ENCODE results near the gene MRPL23.

MRPL23 gene

DNA sequence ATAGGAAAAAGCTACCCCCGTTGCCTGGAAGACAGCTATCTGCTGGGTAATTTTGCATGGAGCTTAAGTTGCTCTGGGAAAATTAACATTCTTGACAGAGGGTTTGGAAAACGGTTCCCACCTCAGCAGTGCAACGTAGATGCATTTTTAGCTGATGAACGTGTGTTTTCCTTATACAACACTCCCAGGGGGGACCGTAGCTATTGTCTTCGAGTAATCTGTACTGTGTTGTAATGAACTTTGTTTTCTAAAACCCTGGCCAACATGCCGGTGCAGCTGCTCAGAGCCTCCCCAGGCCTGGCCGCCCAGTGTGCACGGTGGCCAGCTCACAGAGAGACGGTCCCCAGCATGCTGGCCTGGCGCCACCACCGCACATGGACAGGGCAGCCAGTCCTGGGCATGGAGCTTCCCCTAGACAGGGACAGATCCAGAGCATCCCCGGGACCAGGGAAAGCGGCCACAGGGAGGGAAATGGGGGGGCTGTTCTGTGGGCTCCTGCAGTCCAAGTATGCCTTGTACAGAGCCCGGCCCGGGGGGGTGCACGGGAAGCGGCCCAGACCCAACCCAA lies 25.5 kb upstream of the MRPL23 start:
- no peak for DNase-seq

DNA sequence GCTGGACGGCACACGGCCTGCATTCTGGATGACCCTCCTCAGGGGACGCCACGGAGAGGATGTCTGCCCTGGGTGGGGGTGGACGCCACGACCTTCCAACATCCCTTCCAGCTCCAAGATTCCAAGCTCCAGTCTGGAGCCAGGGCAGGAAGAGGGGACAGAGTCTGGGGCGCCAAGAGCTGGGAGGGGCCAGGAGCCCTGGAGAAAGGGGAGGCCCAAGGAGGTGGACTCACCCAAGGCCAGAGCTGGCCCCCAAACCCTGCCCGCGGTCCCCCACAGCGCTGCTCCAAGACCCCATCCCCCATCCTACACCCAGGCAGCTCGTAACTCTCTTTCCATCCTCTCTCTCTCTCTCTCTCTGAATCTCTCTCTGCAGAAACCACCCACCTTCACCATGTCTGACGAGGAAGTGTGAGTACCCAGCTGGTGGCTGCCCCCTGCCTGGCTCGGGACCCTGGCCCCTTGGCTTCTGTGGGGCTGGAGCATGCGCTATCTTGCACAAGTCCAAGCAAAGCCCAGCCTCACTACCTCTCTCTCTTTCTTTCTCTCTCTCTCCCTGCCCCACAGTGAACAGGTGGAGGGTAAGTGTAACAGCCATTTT lies 24.6 kb upstream of the MRPL23 start:
- DNase-seq, result no peak

DNA sequence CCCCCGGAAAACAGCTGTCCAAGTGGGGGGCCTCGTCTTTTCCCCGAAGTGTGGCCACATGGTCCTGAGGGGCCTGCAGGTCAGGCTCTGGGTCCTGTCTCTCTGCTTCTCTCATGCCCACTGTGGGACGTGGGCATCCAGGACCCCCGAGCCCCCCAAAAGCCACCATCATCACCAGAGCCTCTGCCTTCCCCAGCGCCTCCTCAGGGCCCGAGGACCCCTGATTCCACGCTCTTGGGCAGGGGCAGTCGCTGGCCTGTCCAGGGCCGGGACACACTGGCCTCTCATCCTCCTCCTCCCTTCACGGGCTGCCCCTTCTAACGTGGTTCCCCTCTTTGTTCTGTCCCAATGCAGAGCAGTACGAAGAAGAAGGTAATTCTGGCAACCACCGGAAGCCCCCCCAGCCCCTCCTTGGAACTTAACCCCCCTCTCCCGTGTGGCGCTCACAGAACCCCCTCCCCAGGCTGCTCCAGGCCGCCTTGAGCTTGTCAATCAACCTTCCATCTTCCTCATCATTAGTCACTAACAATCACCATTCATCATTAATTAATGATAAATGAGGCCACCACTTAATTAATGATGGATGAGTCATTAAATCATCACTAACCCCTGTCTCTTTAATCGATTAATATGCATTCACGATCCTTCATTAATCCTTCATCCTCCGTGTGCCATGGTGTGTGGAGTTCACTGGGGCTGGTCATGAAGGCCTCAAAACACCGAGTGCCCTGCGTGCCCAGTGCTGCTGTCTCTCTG lies 23.8 kb upstream of the MRPL23 start:
- no peak for DNase-seq

DNA sequence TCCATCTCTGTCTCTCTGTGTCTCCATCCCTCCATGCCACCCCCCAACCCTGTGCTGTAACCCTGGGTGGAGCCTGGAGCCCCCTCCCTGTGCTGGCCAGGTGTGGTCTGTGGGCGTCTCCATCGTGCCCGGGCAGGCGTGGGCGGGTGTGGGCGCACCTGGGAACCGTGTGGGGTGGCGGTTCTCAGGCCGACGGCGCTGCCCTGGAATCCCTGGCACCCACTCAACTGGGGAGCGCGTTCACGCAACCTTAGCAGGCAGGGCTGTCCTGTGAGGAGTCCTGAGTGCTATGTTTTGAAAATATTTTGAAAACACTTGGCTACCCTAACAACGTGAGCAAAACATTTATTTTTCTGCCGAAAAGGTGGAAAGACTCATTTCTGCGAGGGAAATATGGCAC lies 23.0 kb upstream of the MRPL23 start:
- DNase-seq, result no peak

DNA sequence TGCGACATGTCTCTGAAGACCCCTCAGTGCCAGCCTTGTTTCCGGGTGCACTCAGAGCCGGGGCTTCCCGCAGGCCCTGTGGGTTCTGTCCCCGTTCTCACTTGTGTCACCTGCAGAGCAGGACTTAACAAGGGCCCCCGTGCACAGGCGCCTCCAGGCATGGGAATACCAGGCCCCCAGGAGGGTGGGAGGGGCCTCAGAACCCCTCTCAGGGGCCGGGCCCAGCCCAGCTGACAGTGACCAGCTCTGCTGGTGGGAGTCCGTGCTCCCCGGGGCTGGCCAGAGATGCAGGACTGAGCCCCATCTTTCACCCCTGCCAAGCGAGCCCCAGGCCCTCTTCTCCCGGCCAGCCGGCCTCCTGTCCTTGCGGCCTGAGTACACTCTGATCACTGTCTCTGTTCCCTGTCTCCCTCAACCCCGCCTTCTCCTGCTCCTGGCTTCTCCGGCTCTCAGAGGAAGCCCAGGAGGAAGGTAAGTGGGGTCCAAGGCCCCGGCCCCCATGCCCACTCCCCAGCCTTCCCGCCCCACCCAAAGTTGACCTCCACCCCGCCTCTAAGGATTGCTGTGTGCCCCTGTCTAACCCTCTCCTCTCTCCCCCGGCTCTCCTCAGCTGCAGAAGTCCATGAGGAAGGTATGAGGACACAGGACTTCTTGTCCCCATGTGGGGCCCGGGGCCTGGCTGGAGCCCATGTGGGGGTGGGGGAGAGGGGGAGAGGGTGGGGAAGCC lies 22.3 kb upstream of the MRPL23 start:
- DNase-seq, result no peak

DNA sequence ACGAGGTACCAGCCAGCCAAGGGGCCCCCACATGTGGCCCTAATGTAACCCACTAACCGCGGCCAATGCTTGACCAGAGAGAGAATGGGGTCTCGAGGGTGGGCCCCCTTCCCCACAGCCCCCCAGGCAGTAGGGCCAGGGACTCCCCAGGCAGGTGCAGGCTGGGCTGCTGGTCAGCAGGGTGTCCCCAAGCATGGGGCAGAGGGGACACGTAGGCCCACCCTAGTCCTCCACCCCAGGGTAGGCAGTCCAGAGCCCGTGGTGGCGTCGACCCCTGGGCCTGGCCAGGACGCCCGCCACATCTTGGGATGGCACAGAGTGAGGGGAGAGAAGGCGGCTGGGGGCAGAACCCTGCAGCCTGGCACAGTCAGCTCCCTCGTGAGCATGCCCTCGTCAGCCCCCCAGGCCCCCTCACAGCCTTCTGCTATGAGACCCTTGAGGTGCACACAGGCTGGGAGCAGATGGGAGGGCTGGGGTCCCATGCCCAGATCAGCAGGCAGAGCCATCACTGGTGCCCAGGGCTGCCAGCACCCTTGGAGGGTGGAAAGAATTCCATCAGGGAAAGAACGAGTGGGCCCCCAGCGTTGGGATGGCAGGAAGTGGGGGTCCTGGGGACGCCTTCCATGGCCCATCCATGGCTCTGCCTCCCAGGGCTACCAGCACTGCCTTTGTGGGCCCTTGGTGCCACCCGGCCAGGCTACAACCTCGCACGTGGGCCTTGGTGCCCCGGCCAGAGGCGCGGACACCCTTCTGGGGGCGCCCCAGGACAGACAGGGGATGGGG lies 21.6 kb upstream of the MRPL23 start:
- DNase-seq, result no peak

DNA sequence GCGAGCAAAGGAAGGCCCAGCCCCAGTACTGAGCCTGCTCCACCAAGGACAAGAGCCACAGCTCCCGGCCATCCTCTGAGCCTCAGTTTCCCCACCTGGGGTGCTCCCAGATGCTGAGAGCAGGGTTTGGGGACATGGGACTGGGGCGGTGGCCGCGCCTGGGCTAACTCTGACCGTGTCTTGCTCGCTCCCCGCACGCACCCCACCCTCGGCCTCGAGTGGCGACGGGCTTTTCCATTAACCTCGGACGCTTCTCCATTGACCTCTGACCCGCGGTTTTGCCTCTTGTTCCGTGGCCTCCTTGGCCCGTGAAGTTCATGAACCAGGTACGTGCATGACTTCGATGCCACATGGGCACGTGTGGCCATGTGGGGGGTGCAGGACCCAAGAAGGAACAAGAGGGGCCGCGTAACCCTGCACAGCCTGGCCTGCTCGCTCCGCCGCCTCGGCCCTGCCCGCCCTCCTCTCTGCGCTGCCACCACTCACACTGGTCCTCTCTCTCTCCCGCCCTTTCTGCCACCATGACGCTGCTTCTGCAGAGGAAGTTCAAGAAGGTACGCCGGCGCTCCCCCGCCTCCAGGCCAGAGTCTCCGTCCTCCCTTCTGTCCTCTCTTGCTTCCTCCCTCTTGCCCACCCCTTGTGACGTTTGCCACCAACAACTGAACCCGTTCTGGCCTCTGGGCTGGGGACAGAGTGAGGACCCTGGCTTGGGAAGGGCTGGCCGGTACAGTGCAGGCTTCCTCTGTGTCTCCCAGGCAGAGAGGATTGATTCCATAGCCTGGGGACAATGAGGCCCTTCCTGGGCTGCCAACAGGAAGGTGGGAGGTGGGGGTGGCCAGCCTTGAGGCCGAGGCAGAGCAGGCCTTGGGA lies 20.7 kb upstream of the MRPL23 start:
- DNase-seq, result no peak

DNA sequence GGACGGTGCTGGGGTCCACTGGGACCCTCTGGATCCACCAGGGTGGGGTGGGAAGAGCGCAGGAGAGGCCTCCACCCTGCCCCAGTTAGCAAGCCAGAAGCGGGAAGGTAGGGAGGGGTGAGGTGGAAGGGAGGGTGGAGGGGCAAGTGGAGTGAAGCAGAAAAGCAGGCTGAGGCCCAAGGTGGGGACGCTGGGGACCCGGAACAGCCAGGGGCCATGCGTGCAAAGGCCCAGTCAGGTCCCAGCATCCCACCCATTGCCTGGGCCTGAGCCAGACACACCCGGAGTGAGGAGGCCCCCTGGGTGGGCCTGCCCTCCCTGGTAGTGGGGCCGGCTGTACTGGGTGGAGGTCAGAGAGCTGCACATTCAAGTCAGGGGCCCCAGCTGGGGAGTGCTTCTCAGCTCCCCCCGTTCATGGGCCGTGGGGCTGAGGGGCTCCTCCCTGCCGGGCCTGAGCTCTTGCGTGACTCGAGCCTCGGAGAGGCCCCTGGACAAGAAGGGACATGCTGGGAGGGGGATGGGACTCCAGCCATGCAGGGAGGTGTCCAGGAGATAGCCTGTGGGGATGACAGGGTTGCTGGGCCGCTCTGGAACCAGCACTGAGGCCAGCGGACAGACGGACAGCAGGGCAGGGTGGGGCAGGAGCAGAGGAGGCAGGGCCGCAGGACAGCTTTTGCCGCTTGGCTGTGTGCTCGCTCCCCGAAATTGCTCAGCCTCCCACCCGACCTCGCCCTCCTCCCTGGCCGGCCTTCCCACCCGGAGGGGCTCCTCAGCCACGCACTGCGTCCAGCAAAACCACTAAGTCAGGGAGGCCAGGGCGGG lies 19.9 kb upstream of the MRPL23 start:
- DNase-seq, result no peak

DNA sequence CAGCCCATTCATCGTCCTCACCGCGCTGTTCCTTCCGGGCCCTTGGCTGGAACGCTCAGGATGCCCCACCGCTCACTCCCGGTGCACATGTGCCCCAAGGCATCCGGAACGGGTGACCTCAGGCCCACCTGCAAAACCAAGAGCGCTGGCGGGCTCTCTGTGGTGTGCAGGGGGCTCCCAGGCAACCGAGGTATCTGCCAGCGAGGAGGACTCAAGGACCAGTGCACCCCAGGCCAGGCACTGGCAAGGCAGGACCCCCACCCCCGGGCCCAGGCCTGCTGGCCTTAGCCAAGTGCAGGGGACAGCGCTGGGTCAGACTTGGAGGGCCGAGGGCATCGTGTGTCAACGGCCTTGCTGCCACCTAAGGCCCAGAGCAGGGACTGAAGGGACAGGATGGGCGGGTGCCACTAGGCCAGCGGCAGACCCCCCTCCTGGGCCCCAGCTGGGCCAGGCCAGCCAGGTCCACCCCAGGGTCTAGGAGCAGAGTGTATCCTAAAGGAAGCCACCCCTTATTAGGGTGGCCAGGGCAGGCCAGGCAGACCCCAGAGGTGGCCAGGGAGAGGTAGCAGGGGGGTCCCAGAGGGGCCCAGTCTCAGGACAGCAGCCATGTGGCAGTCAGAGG lies 19.2 kb upstream of the MRPL23 start:
- DNase-seq, result no peak

DNA sequence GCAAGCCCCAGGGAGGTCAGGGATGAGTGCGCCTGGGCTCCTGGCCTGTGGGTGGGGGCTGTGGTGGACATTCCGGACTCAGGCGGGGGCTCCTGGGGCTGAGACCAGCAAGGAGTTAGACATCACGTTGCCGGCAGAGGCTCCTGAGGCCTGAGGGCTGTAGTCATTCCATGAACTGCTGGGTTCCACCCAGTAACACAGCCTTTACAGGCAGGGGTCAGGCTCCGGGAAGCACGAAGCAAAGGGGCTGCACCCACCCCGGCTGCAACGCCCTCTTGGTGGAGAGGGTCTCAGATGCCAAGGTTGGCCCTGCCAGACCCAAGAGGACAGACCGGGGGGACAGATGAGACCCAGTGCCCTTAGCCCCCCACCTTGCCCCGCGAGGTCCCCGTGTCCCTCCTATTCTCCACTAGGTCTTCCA lies 18.7 kb upstream of the MRPL23 start:
- no peak for DNase-seq

DNA sequence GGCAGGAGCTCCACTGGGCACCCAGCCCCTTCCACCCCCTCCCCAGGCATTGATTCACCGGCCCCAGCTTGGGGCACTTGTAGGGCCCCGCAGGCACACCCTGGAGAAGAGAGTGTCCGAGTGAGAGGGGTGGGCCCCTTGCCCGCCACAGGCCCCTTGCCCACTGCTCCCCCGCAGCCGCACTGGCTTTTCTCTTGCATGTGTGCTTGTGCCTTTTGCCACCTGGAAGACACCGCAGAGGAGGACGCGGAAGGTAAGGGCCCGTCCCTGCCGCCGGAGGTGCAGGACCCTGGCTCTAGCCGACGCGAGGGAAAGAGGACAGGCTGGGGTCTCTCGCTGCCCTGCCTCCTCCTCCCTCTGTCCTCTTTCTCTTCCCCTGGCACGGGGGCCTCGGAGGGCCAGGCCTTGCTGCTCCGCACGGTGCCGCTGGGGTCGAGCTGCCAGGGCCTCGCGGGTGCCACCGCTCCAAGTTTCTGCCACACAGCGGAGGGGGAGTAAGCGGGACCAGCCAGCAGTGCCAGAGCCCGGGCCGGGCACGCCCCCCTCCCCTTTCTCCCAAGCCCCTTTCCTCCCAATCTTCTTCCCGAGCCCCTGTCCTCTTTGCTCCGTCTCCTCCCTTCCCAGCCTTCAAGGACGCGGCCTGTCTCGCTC lies 18.1 kb upstream of the MRPL23 start:
- no peak for DNase-seq

DNA sequence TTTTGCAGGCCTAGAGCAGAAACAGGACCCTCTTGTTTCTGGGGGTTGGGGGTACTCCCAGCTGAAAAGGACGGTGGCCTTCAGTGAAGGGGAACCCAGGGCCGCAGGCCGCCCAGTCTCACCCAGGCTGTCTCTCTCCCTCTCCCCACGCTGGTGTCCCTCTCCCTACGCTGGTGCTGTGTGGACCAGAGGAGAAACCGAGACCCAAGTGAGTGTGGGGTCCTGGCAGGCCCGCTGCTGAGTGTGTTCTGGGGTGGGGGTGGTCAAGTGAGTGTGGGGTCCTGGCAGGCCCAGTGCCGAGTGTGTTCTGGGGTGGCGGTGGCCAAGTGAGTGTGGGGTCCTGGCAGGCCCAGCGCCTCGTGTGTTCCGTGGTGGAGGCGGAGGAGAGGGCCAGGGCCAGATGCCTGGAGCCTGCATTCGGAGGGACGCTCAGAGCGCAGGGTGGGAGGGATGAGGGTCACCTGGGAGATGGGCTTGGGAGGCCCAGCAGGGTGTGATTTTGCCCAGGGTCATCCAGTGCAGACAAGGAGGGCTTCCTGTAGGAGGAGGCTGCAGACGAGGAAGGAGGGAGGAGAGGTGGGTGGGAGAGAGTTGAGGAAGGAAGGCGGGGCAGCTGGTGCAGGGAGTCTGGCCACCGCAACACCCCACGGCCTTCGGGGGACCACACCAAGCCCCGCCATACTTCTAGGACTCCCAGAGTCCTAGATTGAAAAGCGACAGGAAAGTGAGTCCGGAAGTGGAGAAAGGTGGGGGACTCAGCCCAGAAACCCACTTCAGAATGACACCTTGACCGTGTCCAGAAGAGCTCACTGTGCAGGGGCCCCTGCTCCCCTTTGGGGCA lies 17.3 kb upstream of the MRPL23 start:
- DNase-seq, result no peak

DNA sequence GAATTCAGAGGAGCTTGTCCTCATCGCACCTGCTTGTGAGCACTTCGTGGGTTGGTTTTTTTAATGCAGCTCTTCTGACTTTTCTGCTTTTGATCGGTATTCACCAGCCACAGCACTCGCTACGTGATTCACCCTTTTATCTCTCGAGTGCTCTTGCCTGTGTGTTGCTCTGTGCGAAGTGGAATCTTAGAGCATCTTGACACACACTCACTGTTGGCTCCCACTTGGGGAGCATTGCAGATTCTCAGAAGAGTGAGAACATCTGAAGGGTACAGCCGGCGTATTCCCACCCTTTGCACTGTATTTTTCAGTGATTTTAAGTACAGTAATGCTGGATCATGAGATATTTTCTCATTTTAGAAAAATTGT lies 16.7 kb upstream of the MRPL23 start:
- no peak for DNase-seq

DNA sequence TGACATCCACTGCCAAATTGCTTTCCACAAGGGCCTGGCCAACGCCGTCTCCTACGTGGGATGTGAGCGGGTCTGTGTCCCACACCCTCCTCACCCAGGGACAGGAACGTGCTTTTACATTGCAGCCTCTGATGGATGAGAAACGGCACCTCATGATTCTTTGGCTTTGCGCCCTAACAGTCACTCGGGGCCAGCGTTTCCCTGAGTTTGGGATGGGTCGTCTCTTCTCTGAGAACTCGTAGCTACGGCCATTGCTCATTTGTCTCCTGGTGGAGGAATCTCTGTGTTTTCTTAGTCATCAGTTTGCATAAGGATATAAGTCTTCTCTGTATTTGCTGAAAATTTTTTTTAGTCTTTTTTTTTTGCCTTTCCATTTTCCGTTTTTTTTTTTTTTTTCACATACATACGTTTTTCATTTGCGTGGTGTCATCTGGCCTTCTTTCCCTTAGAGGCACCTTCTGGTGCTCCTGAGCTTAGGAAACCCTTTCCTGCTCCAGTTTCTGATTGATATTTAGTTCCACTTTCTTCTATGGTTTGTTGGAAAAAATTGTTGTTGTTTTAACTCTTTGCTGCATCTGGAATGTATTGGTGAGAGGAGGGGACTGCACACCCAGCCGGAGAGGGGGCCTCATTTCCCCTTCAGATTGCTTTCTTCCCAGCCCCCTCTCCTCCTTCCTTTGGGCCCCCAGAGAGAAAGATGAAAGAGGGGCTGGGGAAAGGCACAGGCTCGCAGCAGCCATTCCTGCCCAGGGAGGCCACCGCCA lies 15.6 kb upstream of the MRPL23 start:
- no peak for DNase-seq

DNA sequence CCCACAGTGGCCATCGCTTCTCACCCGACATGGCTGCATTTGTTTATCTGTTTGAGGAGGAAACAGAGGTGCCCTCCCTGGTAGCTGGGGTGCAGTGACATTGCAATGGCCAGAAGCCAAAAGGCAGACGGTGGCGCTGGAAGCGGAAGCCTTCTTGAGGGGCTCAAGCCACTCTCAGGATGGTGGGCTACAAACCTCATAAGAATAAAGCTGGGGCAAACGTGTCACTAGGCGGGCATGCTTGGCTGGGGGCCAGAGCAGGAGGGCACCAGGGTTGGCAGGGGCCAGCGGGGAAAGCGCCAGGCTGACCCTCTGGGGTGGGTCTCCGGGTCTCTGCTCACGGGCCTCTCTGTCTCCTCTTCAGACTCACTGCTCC lies 15.0 kb upstream of the MRPL23 start:
- no peak for DNase-seq

DNA sequence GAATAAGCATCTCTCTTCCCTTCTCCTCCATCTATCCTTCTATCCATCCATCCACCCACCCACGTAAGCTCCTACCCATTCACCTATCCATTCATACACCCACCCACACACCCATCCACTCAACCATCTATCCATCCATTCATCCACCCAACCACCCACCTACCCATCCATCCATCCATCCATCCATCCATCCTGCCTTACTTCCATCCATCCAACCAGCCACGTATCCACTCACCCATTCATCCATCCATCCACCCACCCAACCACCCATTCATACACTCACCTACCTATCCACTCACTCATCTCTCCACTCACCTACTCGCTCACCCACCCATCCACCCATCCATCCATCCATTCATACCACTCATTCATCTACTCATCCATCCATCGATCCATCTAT lies 14.5 kb upstream of the MRPL23 start:
- no peak for DNase-seq

DNA sequence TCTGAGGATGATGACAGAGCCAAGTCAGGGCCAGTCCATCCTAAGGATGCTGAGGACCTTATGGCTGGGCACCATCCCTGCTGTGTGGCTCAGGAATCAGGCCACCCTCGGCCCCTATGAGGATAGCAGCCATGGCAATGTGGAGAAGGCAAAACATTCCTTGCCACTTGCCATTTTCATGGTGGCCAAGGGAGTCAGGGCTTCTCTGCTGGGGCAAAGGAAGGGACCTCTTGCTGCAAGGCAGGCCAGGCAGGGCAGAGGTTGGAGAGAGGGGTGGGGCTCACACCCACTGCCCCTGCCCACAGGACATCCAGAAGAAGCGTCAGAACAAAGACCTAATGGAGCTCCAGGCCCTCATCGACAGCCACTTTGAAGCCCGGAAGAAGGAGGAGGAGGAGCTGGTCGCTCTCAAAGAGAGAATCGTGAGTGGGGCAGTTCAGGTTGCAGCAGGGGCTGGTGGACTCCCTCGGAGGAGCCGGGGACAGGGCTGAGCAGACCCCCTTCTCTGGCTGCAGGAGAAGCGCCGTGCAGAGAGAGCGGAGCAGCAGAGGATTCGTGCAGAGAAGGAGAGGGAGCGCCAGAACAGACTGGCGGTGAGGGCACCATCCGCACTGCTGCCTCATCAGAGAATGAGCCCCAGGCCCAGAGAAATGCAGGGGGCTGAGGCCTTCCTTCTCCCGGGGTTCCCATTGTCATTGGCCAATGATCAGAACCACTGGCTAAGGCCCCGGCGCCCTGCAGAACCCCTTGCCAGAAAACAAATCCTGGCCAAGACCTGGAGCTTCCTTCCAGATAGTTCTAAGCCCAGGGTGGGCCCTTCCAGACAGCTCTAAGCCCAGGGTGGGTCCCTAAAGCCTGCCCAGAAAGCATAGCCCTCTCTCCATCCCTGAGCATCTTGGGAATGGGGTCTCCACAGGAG lies 13.5 kb upstream of the MRPL23 start:
- DNase-seq, result no peak

Measured in NCI-H2171 treated with DMSO at 0.1 percent for 48 hours (cell line).